ENCODE results near the gene GHR. TPM values are rescaled to one million over a fixed set of nuclear protein-coding genes. Genes with fewer than 3 reads are reported as not detected.

The GHR gene
- total and polyA plus RNA-seq, 2 donors (not counting 3 experiments of a cell fraction or from before 2014, with no cell fraction given), result 0.27 to 0.28 TPM

GRCh38 chr5:42495914-42496313 lies 72.7 kb downstream of the GHR start:
- H3K27ac ChIP-seq (ENCODE audit: insufficient read depth, low read depth, low read length), result no peak overlapping the region
- no peak overlapping the region for H3K4me3 ChIP-seq (replicated peaks in 1 of 3; ENCODE audit: insufficient read depth in 1 of 3, low read depth in 1 of 3, low read length in 3 of 3)
- H3K27me3 ChIP-seq (ENCODE audit: control insufficient read depth in 2 of 2, insufficient read depth in 2 of 2, low read length in 2 of 2), result peaks cover 0 to 3% of the 10 kb centered on the region in 2 experiments
- H3K9me3 ChIP-seq (replicated peaks; ENCODE audit: control insufficient read depth, insufficient read depth, low read length), result no peaks in the 10 kb centered on the region
- no peaks in the 10 kb centered on the region for H4K20me1 ChIP-seq (replicated peaks; ENCODE audit: control insufficient read depth, extremely low read depth, insufficient read depth, low read length)
- dilution Hi-C loops (cut with MboI; ENCODE audit: extremely low pct_ligation_motif_present, low sequenced_read_pairs) (no loop called here), intact Hi-C loops (cut with micrococcal nuclease) (no loop called here)
- no TSS peak for BruUV-seq (replicated peaks)
- H3K9me1 ChIP-seq (replicated peaks; ENCODE audit: control insufficient read depth, extremely low read depth, insufficient read depth, low read length), result no peaks in the 10 kb centered on the region
- FAIRE-seq, result no peak
- no peak overlapping the region for H3K9ac ChIP-seq (replicated peaks; ENCODE audit: extremely low read depth, insufficient read depth, low read length)
- H3K4me1 ChIP-seq (ENCODE audit: control insufficient read depth, extremely low read depth, insufficient read depth, low read length), result no peaks in the 10 kb centered on the region
- DNase-seq (ENCODE audit: low read depth, low spot score), result no peak
- H3K79me2 ChIP-seq (ENCODE audit: control insufficient read depth, insufficient read depth, low read length), result no peaks in the 10 kb centered on the region
- H2AFZ ChIP-seq (ENCODE audit: low read depth, low read length), result no peak overlapping the region
- H3K4me2 ChIP-seq (ENCODE audit: insufficient read depth, low read length), result no peak overlapping the region
- no peaks in the 10 kb centered on the region for H3K36me3 ChIP-seq (ENCODE audit: control insufficient read depth in 2 of 2, extremely low read depth in 1 of 2, insufficient read depth in 2 of 2, low read length in 2 of 2)
- ChIA-PET POLR2A (no interaction called here), CTCF (no interaction called here)
- TF ChIP-seq JUN (IDR thresholded peaks at IDR 0.05; ENCODE audit: borderline replicate concordance, insufficient read depth, insufficient read length, low read depth) (no peak), EZH2 (IDR thresholded peaks at IDR 0.05; ENCODE audit: borderline replicate concordance, low read depth, low read length, severe bottlenecking) (no peak), POLR2A (IDR thresholded peaks at IDR 0.05; ENCODE audit: low read depth, low read length) (no peak), FOS (IDR thresholded peaks at IDR 0.05; ENCODE audit: borderline replicate concordance, insufficient read depth, low read length) (no peak), CTCF (IDR thresholded peaks at IDR 0.05; ENCODE audit: extremely low read depth in 1 of 2, insufficient read depth in 1 of 2, low read depth in 1 of 2, low read length in 2 of 2) (no peak), POLR2AphosphoS5 (IDR thresholded peaks at IDR 0.05; ENCODE audit: insufficient read depth, low read depth, low read length) (no peak), MYC (IDR thresholded peaks at IDR 0.05; ENCODE audit: low read depth, low read length) (no peak), GATA2 (IDR thresholded peaks at IDR 0.05; ENCODE audit: insufficient read depth, insufficient read length, low read depth, low read length) (no peak), MAX (IDR thresholded peaks at IDR 0.05; ENCODE audit: insufficient read depth, insufficient read length) (no peak)
